Stimulated activated naive CD8-positive, alpha-beta T cell treated with anti-CD3 and anti-CD28 coated beads, Interleukin-15, Interleukin-2, amounts not matched to agents 100 ng/mL and 50 ng/mL, for 24 hours (primary cell): ENCODE results near the gene CNKSR1.

Source experiments
- H3K27ac Mint-ChIP-seq: one replicate; pipeline ENCODE4 v1.8.0; 2021; ENCODE audit warnings: mild to moderate bottlenecking, mixed read lengths
- H3K27me3 Mint-ChIP-seq: one replicate; pipeline ENCODE4 v1.8.0; 2021; ENCODE audit warnings: mixed read lengths
- H3K36me3 Mint-ChIP-seq: one replicate; pipeline ENCODE4 v1.8.0; 2021; ENCODE audit warnings: low read depth, mixed read lengths
- H3K4me1 Mint-ChIP-seq: one replicate; pipeline ENCODE4 v1.8.0; 2021; ENCODE audit warnings: low read depth, mixed read lengths
- H3K4me3 Mint-ChIP-seq: one replicate; pipeline ENCODE4 v1.8.0; 2021; ENCODE audit warnings: mild to moderate bottlenecking, mixed read lengths
- H3K9me3 Mint-ChIP-seq: one replicate; pipeline ENCODE4 v1.8.0; 2021; ENCODE audit warnings: mixed read lengths

CNKSR1 gene, protein sequence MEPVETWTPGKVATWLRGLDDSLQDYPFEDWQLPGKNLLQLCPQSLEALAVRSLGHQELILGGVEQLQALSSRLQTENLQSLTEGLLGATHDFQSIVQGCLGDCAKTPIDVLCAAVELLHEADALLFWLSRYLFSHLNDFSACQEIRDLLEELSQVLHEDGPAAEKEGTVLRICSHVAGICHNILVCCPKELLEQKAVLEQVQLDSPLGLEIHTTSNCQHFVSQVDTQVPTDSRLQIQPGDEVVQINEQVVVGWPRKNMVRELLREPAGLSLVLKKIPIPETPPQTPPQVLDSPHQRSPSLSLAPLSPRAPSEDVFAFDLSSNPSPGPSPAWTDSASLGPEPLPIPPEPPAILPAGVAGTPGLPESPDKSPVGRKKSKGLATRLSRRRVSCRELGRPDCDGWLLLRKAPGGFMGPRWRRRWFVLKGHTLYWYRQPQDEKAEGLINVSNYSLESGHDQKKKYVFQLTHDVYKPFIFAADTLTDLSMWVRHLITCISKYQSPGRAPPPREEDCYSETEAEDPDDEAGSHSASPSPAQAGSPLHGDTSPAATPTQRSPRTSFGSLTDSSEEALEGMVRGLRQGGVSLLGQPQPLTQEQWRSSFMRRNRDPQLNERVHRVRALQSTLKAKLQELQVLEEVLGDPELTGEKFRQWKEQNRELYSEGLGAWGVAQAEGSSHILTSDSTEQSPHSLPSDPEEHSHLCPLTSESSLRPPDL

GRCh38 chr1:26177182-26177684, at the start of gene CNKSR1:
Gene CNKSR1 (plus strand): TSS chr1:26177491. CDS start chr1:26177548, 57 bp downstream.
- Mint-ChIP-seq H3K27ac (no peak within 1 kb of the TSS), H3K4me3 (peak within 1 kb of the TSS; percentile 26), H3K27me3 (no peaks in the 10 kb centered on the region)

DNA sequence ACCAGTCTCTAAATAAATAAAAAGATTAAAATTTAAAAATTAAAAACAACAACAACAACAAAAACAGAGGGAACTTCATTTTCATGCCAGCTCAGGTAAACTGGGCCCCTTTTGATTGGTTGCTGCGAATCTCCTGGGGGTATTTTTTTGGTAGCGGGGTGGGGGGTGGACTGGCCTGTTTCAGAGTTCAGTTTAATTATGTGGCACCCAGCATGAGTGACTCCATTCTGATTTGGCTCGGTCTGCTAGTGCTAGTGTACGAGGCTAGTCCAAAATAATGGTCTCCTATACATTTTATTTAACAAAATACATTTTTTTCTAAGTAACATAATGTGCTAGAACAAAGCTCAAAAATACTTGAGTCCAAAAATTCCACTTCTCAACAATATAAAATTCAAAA, 47.5 kb upstream of the CNKSR1 start:
- Mint-ChIP-seq H3K9me3 (no peaks in the 10 kb centered on the region), H3K36me3 (no peaks in the 10 kb centered on the region), H3K27ac (no peak overlapping the region), H3K4me3 (no peak overlapping the region), H3K27me3 (no peaks in the 10 kb centered on the region), H3K4me1 (peaks cover 37% of the 10 kb centered on the region)

More at GRCh38 chr1:26177182-26177684, at the start of gene CNKSR1:
- Mint-ChIP-seq H3K9me3 (no peaks in the 10 kb centered on the region), H3K36me3 (no peaks in the 10 kb centered on the region), H3K4me1 (peaks cover 6% of the 10 kb centered on the region)

DNA sequence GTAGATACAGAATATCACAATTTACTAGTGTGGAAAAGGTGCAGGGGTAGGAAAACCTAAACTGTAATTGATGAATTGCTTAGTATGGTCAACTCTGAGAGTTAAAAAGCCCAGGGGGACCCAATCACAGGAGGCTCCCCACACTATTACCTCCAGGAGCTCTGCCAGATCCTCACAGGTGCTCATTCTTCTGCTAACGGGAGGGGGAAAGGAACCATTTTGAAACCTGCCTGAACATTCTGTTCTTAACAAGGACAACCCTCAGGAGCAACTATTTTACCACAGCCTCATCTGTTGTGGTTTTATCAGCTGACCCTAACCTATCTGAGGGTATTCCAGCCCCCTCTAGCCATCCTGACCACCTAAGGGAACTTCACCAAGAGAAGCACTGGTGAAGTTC, 46.6 kb upstream of the CNKSR1 start:
- Mint-ChIP-seq H3K27ac (no peak overlapping the region), H3K27me3 (no peaks in the 10 kb centered on the region), H3K4me1 (peaks cover 30% of the 10 kb centered on the region), H3K4me3 (no peak overlapping the region), H3K9me3 (no peaks in the 10 kb centered on the region), H3K36me3 (no peaks in the 10 kb centered on the region)

- H3K36me3 Mint-ChIP-seq, result no peaks in the 10 kb centered on the region
- H3K4me1 Mint-ChIP-seq, result peaks cover 16% of the 10 kb centered on the region
- H3K27me3 Mint-ChIP-seq, result no peaks in the 10 kb centered on the region
- H3K27ac Mint-ChIP-seq, result no peak overlapping the region
- H3K4me3 Mint-ChIP-seq, result no peak overlapping the region
- H3K9me3 Mint-ChIP-seq, result no peaks in the 10 kb centered on the region
These were observed 45.0 kb upstream of the CNKSR1 start for GRCh38 chr1:26132128-26132833.

DNA sequence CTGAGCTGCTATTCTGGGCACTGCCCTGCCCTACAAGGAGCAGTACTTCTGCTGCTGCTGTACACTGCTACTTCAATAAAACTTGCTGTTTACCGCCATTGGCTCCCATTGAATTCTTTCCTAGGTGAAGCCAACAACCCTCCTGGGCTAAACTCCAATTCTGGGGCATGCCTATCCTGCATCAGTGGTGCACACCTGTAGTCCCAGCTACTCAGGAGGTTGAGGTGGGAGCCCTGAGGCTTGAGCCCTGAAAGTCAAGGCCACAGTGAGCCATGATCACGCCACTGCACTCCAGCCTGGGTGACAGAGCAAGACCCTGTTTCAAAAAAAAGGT, 44.5 kb upstream of the CNKSR1 start:
- H3K9me3 Mint-ChIP-seq, result no peaks in the 10 kb centered on the region
- H3K4me1 Mint-ChIP-seq, result peaks cover 10% of the 10 kb centered on the region
- no peak overlapping the region for H3K27ac Mint-ChIP-seq
- H3K4me3 Mint-ChIP-seq, result no peak overlapping the region
- no peaks in the 10 kb centered on the region for H3K27me3 Mint-ChIP-seq
- H3K36me3 Mint-ChIP-seq, result no peaks in the 10 kb centered on the region

DNA sequence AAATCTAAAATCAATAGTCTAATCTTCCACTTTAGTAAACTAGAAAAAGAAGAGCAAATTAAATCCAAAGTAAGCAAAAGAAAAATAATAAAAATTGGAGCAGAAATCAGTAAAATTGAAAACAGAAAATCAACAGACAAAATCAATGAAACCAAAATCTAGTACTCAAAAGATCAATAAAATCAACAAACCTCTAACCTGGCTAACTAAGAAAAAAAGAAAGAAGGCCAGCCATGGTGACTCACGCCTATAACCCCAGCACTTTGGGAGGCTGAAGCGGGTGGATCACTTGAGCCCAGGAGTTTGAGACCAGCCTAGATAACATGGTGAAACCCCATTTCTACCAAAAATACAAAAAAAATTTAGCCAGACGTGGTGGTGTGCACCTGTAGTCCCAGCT, 42.8 kb upstream of the CNKSR1 start:
- Mint-ChIP-seq H3K4me3 (no peak overlapping the region), H3K27me3 (no peaks in the 10 kb centered on the region), H3K36me3 (no peaks in the 10 kb centered on the region), H3K27ac (no peak overlapping the region), H3K9me3 (no peaks in the 10 kb centered on the region), H3K4me1 (peaks cover 13% of the 10 kb centered on the region)

DNA sequence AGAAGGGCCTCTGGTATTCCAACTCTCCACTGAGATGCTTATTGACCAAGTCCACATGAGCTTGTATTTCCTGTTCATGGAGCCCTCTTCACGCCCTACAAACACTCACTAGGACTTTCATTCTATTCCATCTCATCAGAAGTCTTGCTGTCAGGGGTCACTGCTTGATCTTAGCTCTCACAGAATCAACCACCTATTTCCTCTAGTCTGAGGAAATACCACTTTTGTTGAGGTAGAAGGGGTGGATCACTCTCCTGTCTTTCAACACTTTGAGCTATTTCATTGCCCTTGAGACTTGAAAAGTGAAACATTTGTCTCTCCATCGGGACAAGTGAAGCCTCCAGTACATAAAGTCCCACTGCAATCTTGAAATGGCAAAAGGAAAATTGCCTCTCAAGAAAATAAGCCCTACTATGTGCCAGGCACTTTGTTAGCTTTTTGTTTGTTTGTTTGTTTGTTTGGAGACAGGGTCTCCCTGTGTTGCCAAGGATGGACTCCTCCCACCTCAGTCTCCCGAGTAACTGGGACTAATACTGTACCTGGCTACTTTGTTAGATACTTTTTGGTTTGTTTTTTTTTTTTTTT, 38.2 kb upstream of the CNKSR1 start:
- no peaks in the 10 kb centered on the region for H3K36me3 Mint-ChIP-seq
- no peak overlapping the region for H3K4me3 Mint-ChIP-seq
- no peaks in the 10 kb centered on the region for H3K27me3 Mint-ChIP-seq
- H3K27ac Mint-ChIP-seq, result no peak overlapping the region
- peaks cover 8% of the 10 kb centered on the region for H3K4me1 Mint-ChIP-seq
- no peaks in the 10 kb centered on the region for H3K9me3 Mint-ChIP-seq

DNA sequence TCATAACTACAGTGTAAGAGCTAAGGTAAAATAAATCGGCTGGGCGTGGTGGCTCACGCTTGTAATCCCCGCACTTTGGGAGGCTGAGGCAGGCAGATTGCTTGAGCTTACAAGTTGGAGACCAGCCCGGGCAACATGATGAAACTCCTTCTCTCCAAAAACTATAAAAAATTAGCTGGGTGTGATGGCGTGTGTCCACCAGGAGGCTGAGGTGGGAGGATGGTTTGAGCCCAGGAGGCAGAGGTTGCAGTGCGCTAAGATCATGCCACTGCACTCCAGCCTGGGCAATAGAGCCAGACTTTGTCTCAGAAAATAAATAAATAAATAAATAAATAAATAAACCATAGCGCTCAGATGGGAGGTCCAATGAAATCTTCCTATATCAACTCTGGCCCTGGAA, 35.1 kb upstream of the CNKSR1 start:
- H3K27me3 Mint-ChIP-seq, result no peaks in the 10 kb centered on the region
- no peaks in the 10 kb centered on the region for H3K36me3 Mint-ChIP-seq
- no peak overlapping the region for H3K27ac Mint-ChIP-seq
- H3K4me3 Mint-ChIP-seq, result no peak overlapping the region
- no peaks in the 10 kb centered on the region for H3K9me3 Mint-ChIP-seq
- H3K4me1 Mint-ChIP-seq, result peaks cover 8% of the 10 kb centered on the region

- H3K4me3 Mint-ChIP-seq, result no peak overlapping the region
- H3K4me1 Mint-ChIP-seq, result no peaks in the 10 kb centered on the region
- no peaks in the 10 kb centered on the region for H3K9me3 Mint-ChIP-seq
- H3K36me3 Mint-ChIP-seq, result no peaks in the 10 kb centered on the region
- no peak overlapping the region for H3K27ac Mint-ChIP-seq
- no peaks in the 10 kb centered on the region for H3K27me3 Mint-ChIP-seq
These were observed 32.0 kb upstream of the CNKSR1 start for GRCh38 chr1:26145041-26145959.

DNA sequence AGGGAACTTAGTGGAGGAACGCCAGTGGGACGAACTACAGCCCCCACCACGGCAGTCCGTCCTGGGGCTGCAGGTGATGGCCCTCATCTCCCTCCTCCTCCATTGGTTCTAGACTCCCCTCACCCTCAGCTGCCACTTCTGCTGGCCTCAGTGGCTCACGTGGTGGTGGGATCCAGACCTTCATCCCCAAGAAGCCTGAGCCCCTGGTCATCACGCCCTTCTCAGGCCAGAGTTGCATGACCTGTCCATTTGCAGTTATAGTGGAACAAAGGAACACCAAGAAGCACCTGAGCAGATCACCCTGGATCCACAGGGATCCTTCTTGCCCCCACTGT, 31.4 kb upstream of the CNKSR1 start:
- H3K36me3 Mint-ChIP-seq, result no peaks in the 10 kb centered on the region
- H3K9me3 Mint-ChIP-seq, result no peaks in the 10 kb centered on the region
- H3K4me1 Mint-ChIP-seq, result no peaks in the 10 kb centered on the region
- no peak overlapping the region for H3K4me3 Mint-ChIP-seq
- H3K27me3 Mint-ChIP-seq, result no peaks in the 10 kb centered on the region
- H3K27ac Mint-ChIP-seq, result no peak overlapping the region

DNA sequence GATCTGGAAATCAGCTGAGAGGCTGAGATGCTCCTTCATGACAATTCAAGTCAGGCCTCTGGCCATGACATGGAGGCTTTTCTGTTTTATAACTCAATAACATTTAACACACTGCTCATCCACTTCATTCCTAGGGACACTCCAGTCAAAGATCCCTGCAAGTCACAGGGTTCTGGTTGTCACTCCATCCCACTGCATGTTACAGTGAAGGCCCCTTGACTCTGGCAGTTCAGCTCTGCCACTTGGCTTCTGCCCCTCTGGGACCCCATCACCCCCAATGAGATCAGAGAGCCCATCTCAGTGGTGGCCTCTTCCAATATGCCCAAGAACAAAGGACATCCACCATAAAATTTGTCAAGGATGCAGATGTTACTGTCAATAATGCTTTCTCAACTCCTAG, 28.4 kb upstream of the CNKSR1 start:
- H3K4me1 Mint-ChIP-seq, result no peaks in the 10 kb centered on the region
- no peaks in the 10 kb centered on the region for H3K27me3 Mint-ChIP-seq
- no peak overlapping the region for H3K27ac Mint-ChIP-seq
- no peaks in the 10 kb centered on the region for H3K36me3 Mint-ChIP-seq
- H3K4me3 Mint-ChIP-seq, result no peak overlapping the region
- H3K9me3 Mint-ChIP-seq, result no peaks in the 10 kb centered on the region

GRCh38 chr1:26153966-26154532, 23.2 kb upstream of the CNKSR1 start:
- no peak overlapping the region for H3K27ac Mint-ChIP-seq
- no peaks in the 10 kb centered on the region for H3K4me1 Mint-ChIP-seq
- peaks cover 21% of the 10 kb centered on the region for H3K27me3 Mint-ChIP-seq
- H3K4me3 Mint-ChIP-seq, result no peak overlapping the region
- no peaks in the 10 kb centered on the region for H3K9me3 Mint-ChIP-seq
- no peaks in the 10 kb centered on the region for H3K36me3 Mint-ChIP-seq

- no peaks in the 10 kb centered on the region for H3K9me3 Mint-ChIP-seq
- H3K4me3 Mint-ChIP-seq, result no peak overlapping the region
- H3K27ac Mint-ChIP-seq, result no peak overlapping the region
- peaks cover 27% of the 10 kb centered on the region for H3K27me3 Mint-ChIP-seq
- no peaks in the 10 kb centered on the region for H3K36me3 Mint-ChIP-seq
- H3K4me1 Mint-ChIP-seq, result no peaks in the 10 kb centered on the region
These were observed 22.5 kb upstream of the CNKSR1 start for GRCh38 chr1:26154750-26155149.
